Measurements from ENCODE around the gene TEX51. TPM values are rescaled to one million over a fixed set of nuclear protein-coding genes. Genes with fewer than 3 reads are reported as not detected.

The TEX51 gene
- total and polyA plus RNA-seq, 2 donors (not counting 3 experiments of a cell fraction or from before 2014, with no cell fraction given) = not detected

DNA sequence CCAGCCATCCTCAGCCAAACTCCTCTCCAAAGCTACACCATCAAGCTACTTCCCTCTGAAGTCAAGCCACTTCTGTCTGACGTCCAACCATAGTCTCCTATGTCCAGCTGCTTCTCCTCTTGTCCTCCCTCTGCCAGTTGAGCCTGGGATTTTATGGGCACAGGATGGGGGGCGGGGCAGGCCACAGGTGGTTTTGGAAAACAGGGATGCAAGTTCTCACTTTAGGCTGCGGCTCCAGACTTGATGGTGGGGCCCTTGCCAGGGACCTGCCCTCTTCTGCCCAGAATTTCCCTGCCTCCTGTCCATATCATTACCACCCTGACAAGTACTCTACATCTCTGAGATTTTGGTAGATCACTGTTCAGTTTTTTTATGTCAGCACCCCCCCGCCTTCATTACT lies 41.6 kb downstream of the TEX51 start:
- no peak overlapping the region for H3K9ac ChIP-seq (replicated peaks; ENCODE audit: extremely low read depth, insufficient read depth, low read length)
- no peaks in the 10 kb centered on the region for H3K79me2 ChIP-seq (ENCODE audit: control insufficient read depth, insufficient read depth, low read length)
- dilution Hi-C loops (cut with MboI; ENCODE audit: extremely low pct_ligation_motif_present, low sequenced_read_pairs) = no loop called here
- intact Hi-C loops (cut with micrococcal nuclease) = no loop called here
- H4K20me1 ChIP-seq (replicated peaks; ENCODE audit: control insufficient read depth, extremely low read depth, insufficient read depth, low read length) = no peaks in the 10 kb centered on the region
- H3K9me1 ChIP-seq (replicated peaks; ENCODE audit: control insufficient read depth, extremely low read depth, insufficient read depth, low read length) = no peaks in the 10 kb centered on the region
- no TSS peak for BruUV-seq (replicated peaks)
- no peak overlapping the region for H2AFZ ChIP-seq (ENCODE audit: low read depth, low read length)
- CTCF ChIA-PET = no interaction called here
- H3K9me3 ChIP-seq (replicated peaks; ENCODE audit: control insufficient read depth, insufficient read depth, low read length) = no peaks in the 10 kb centered on the region
- TF ChIP-seq GATA2 (IDR thresholded peaks at IDR 0.05; ENCODE audit: insufficient read depth, insufficient read length, low read depth, low read length) (no peak), POLR2AphosphoS5 (IDR thresholded peaks at IDR 0.05; ENCODE audit: insufficient read depth, low read depth, low read length) (no peak), MYC (IDR thresholded peaks at IDR 0.05; ENCODE audit: low read depth, low read length) (no peak), POLR2A (IDR thresholded peaks at IDR 0.05; ENCODE audit: low read depth, low read length) (no peak), JUN (IDR thresholded peaks at IDR 0.05; ENCODE audit: borderline replicate concordance, insufficient read depth, insufficient read length, low read depth) (no peak), FOS (IDR thresholded peaks at IDR 0.05; ENCODE audit: borderline replicate concordance, insufficient read depth, low read length) (no peak), EZH2 (IDR thresholded peaks at IDR 0.05; ENCODE audit: borderline replicate concordance, low read depth, low read length, severe bottlenecking) (no peak)
- TF ChIP-seq, protein P1, sequence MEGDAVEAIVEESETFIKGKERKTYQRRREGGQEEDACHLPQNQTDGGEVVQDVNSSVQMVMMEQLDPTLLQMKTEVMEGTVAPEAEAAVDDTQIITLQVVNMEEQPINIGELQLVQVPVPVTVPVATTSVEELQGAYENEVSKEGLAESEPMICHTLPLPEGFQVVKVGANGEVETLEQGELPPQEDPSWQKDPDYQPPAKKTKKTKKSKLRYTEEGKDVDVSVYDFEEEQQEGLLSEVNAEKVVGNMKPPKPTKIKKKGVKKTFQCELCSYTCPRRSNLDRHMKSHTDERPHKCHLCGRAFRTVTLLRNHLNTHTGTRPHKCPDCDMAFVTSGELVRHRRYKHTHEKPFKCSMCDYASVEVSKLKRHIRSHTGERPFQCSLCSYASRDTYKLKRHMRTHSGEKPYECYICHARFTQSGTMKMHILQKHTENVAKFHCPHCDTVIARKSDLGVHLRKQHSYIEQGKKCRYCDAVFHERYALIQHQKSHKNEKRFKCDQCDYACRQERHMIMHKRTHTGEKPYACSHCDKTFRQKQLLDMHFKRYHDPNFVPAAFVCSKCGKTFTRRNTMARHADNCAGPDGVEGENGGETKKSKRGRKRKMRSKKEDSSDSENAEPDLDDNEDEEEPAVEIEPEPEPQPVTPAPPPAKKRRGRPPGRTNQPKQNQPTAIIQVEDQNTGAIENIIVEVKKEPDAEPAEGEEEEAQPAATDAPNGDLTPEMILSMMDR (IDR thresholded peaks at IDR 0.05; ENCODE audit: extremely low read depth in 1 of 2, insufficient read depth in 1 of 2, low read depth in 1 of 2, low read length in 2 of 2) = no peak
- TF ChIP-seq, protein P2, sequence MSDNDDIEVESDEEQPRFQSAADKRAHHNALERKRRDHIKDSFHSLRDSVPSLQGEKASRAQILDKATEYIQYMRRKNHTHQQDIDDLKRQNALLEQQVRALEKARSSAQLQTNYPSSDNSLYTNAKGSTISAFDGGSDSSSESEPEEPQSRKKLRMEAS (IDR thresholded peaks at IDR 0.05; ENCODE audit: insufficient read depth, insufficient read length) = no peak
- no peak overlapping the region for H3K27ac ChIP-seq (ENCODE audit: insufficient read depth, low read depth, low read length)
- POLR2A ChIA-PET = no interaction called here
- no peaks in the 10 kb centered on the region for H3K27me3 ChIP-seq (ENCODE audit: control insufficient read depth in 2 of 2, insufficient read depth in 2 of 2, low read length in 2 of 2)
- no peaks in the 10 kb centered on the region for H3K4me1 ChIP-seq (ENCODE audit: control insufficient read depth, extremely low read depth, insufficient read depth, low read length)
- no peak for DNase-seq (ENCODE audit: low read depth, low spot score)
- FAIRE-seq = no peak
- H3K36me3 ChIP-seq (ENCODE audit: control insufficient read depth in 2 of 2, extremely low read depth in 1 of 2, insufficient read depth in 2 of 2, low read length in 2 of 2) = no peaks in the 10 kb centered on the region
- no peak overlapping the region for H3K4me2 ChIP-seq (ENCODE audit: insufficient read depth, low read length)
- no peak overlapping the region for H3K4me3 ChIP-seq (replicated peaks in 1 of 3; ENCODE audit: insufficient read depth in 1 of 3, low read depth in 1 of 3, low read length in 3 of 3)

All from endothelial cell of umbilical vein (primary cell).